Left ventricle myocardium inferior (tissue), 1 donor: ENCODE results near the gene CNTNAP2. TPM values are rescaled to one million over a fixed set of nuclear protein-coding genes. Genes with fewer than 3 reads are reported as not detected.

Source experiments
- DNase-seq: peaks from one replicate; pipeline ENCODE4 v3.0.0-alpha.2; 2020
- H3K27ac ChIP-seq: fragments of 200-600 bp; replicated peaks from 2 replicates; pipeline ENCODE4 v1.8.0; 2021
- H3K27me3 ChIP-seq: fragments of 200-600 bp; 2 replicates; pipeline ENCODE4 v1.8.0; 2021; ENCODE audit warnings: low read depth
- H3K36me3 ChIP-seq: fragments of 200-600 bp; 2 replicates; pipeline ENCODE4 v1.8.0; 2021
- H3K4me1 ChIP-seq: fragments of 200-600 bp; 2 replicates; pipeline ENCODE4 v1.8.0; 2021
- H3K4me3 ChIP-seq: fragments of 200-600 bp; 2 replicates; pipeline ENCODE4 v1.8.0; 2021; ENCODE audit warnings: mild to moderate bottlenecking, moderate library complexity
- H3K9me3 ChIP-seq: fragments of 200-600 bp; replicated peaks from 2 replicates; pipeline ENCODE4 v1.8.0; 2021
- intact Hi-C: fragments of 100-400 bp; cut with micrococcal nuclease; formaldehyde crosslinking; loops from one replicate; pipeline ENCODE4 v1.11.0; 2022
- total RNA-seq: library from RNA; stranded (reverse); fragmentation: NEBNext Ultra II Directional; extraction: Animal tissue kit (Norgen Biotek cat#: 25700); gene quantifications from one replicate; pipeline ENCODE4 v1.2.1, GENCODE V29; 2021
- TF ChIP-seq, protein P1 (sequence below): fragments of 200-600 bp; IDR thresholded peaks from 2 replicates; pipeline ENCODE4 v1.8.0; 2021; ENCODE audit warnings: antibody characterized with exemption, mild to moderate bottlenecking, borderline replicate concordance
- donor health status: DM: no; HTN: yes; CAD: no; lungs with severe emphysema.

The CNTNAP2 gene
- total RNA-seq, 1 donor from 2014 or later, result 0.99 TPM

DNA sequence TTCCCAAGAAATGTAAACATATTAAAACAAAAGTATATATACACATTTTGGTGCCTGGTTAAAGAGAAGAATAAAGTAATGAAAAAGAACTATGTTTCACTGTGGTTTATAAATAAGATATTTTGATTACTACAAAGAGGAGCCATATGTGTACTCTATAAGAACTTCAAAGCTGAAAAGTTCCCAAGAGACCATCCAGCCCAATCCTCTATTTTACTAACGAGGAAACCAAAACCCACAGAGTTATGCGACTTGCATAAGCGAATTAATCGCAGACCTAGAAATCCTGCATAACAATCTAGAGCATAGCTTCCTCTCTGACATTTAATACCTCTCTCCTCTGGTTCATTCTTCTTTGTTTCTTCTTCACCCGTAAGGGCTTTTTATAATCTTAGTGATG is 937.1 kb downstream of the CNTNAP2 start:
- H3K4me1 ChIP-seq, result no peaks in the 10 kb centered on the region
- no peak overlapping the region for H3K4me3 ChIP-seq
- DNase-seq, result no peak
- no peaks in the 10 kb centered on the region for H3K27me3 ChIP-seq
- intact Hi-C loops, result no loop called here
- TF ChIP-seq, protein P1, sequence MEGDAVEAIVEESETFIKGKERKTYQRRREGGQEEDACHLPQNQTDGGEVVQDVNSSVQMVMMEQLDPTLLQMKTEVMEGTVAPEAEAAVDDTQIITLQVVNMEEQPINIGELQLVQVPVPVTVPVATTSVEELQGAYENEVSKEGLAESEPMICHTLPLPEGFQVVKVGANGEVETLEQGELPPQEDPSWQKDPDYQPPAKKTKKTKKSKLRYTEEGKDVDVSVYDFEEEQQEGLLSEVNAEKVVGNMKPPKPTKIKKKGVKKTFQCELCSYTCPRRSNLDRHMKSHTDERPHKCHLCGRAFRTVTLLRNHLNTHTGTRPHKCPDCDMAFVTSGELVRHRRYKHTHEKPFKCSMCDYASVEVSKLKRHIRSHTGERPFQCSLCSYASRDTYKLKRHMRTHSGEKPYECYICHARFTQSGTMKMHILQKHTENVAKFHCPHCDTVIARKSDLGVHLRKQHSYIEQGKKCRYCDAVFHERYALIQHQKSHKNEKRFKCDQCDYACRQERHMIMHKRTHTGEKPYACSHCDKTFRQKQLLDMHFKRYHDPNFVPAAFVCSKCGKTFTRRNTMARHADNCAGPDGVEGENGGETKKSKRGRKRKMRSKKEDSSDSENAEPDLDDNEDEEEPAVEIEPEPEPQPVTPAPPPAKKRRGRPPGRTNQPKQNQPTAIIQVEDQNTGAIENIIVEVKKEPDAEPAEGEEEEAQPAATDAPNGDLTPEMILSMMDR, result no peak
- no peaks in the 10 kb centered on the region for H3K36me3 ChIP-seq
- no peaks in the 10 kb centered on the region for H3K9me3 ChIP-seq
- H3K27ac ChIP-seq, result no peak overlapping the region

DNA sequence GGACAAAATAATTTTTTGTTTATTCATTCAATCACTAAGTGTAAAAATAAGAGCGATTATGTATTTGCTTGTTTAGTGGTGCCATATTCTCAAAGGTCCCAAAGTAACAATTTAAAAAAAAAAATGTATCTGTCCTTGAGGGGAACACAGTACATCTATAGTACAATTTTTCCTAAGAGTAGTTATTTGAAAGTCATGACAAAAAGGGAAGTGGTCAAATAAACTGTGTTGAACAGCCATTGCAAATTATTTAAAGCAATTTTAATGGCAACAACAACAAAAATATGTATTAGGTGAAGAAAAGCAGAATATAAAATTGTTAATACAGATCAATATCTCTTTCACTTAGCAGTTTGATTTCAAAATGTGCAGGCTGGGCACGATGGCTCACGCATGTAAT is 943.5 kb downstream of the CNTNAP2 start:
- intact Hi-C loops, result no loop called here
- Histone ChIP-seq H3K36me3 (no peaks in the 10 kb centered on the region), H3K27ac (no peak overlapping the region), H3K27me3 (no peaks in the 10 kb centered on the region), H3K4me3 (no peak overlapping the region), H3K4me1 (no peaks in the 10 kb centered on the region), H3K9me3 (no peaks in the 10 kb centered on the region)
- TF ChIP-seq, protein P1, result no peak
- no peak for DNase-seq

DNA sequence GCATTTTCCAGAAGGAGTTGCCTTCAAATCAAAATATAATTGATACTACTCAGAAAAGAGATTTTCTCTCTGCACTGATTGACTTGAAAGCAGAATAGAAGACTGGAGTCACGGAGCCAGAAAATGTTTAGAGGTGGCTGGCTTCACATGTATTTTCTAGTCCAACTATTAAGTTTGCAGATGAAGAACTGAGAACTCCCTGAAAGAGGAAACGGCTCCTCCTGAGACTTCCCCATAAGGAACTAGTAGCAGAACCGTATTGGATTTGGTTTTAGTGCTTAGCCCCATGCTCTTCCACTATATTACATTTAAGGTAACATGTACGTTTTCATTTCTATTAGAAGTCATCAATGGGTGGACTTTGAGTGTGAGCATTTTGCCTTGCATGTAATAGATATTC is 946.3 kb downstream of the CNTNAP2 start:
- no peaks in the 10 kb centered on the region for H3K27me3 ChIP-seq
- TF ChIP-seq, protein P1, result no peak

DNA sequence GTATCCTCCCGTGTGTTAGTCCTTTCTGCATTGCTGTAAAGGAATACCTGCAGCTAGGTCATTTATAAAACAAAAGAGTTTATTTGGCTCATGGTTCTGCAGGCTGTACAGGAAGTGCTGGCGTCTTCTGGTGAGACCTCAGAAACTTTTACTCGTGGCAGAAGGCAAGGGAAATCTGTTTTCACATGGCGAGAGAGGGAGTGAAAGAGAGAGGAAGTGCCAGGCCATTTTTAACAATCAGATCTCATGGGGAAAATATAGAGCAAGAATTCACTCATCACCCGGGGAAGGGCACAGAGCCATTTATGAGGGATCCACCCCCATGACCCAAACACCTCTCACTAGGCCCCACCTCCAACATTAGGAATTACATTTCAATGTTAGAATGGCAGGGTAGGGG is 952.2 kb downstream of the CNTNAP2 start:
- DNase-seq, result no peak
- intact Hi-C loops, result no loop called here
- Histone ChIP-seq H3K36me3 (no peaks in the 10 kb centered on the region), H3K9me3 (no peaks in the 10 kb centered on the region), H3K27me3 (no peaks in the 10 kb centered on the region), H3K4me3 (no peak overlapping the region), H3K27ac (no peak overlapping the region), H3K4me1 (no peaks in the 10 kb centered on the region)
- TF ChIP-seq, protein P1, result no peak

More for the DNA sequence above, 946.3 kb downstream of the CNTNAP2 start:
- no peaks in the 10 kb centered on the region for H3K4me1 ChIP-seq
- no peaks in the 10 kb centered on the region for H3K9me3 ChIP-seq
- no peak for DNase-seq
- H3K36me3 ChIP-seq, result no peaks in the 10 kb centered on the region
- no peak overlapping the region for H3K27ac ChIP-seq
- H3K4me3 ChIP-seq, result no peak overlapping the region
- intact Hi-C loops, result no loop called here

DNA sequence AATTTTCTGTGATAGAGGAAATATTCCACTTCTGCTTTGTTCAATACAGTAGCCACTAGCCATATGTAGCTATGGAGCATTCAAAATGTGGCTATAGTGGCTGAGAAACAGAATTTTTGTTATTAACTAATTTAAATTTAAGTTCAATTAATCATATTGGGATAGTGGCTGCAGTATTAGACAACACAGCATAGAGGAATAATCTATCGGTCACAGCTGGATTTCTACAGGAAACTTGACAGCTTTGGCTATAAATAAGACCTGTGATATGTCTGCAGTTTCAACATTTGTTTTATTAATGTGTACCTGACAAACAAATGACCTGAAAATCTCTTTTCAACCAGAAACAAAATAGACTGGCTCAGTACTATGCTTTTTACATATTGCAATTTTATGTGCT is 953.2 kb downstream of the CNTNAP2 start:
- TF ChIP-seq, protein P1, result no peak
- intact Hi-C loops, result no loop called here
- no peaks in the 10 kb centered on the region for H3K4me1 ChIP-seq

DNA sequence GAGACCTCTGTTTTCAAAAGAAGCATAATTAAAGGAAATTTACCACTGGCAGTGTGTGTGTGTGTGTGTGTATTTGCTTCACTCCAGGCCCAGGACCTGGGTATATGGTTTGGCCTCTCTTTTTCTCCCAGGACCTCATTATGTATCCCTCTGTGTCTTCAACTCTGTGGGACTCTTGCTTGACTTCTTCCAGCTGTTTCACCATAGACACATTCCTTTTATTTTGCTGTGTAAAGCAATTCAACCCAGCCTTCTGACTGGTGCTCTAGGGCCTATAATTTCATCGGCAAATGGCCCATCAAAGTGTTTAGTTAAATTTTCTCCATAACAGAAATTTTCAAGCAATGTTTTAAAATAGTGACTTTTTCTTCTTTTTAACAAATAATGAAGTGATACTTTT is 954.3 kb downstream of the CNTNAP2 start:
- H3K27me3 ChIP-seq, result no peaks in the 10 kb centered on the region
- H3K9me3 ChIP-seq, result peaks cover 8% of the 10 kb centered on the region
- no peak overlapping the region for H3K4me3 ChIP-seq
- no peaks in the 10 kb centered on the region for H3K4me1 ChIP-seq
- TF ChIP-seq, protein P1, result no peak
- DNase-seq, result no peak
- H3K36me3 ChIP-seq, result no peaks in the 10 kb centered on the region
- no peak overlapping the region for H3K27ac ChIP-seq
- intact Hi-C loops, result no loop called here

More for the DNA sequence above, 953.2 kb downstream of the CNTNAP2 start:
- Histone ChIP-seq H3K4me3 (no peak overlapping the region), H3K9me3 (no peaks in the 10 kb centered on the region), H3K36me3 (no peaks in the 10 kb centered on the region), H3K27me3 (no peaks in the 10 kb centered on the region), H3K27ac (no peak overlapping the region)
- no peak for DNase-seq
